COLO668 (cell line): ENCODE results near the gene GPR61.

Experiments used
- DNase-seq: peaks from one replicate; lab custom pipeline; 2025; ENCODE audit not compliant: unreplicated experiment; lab: John Stamatoyannopoulos, UW

The GPR61 gene

DNA sequence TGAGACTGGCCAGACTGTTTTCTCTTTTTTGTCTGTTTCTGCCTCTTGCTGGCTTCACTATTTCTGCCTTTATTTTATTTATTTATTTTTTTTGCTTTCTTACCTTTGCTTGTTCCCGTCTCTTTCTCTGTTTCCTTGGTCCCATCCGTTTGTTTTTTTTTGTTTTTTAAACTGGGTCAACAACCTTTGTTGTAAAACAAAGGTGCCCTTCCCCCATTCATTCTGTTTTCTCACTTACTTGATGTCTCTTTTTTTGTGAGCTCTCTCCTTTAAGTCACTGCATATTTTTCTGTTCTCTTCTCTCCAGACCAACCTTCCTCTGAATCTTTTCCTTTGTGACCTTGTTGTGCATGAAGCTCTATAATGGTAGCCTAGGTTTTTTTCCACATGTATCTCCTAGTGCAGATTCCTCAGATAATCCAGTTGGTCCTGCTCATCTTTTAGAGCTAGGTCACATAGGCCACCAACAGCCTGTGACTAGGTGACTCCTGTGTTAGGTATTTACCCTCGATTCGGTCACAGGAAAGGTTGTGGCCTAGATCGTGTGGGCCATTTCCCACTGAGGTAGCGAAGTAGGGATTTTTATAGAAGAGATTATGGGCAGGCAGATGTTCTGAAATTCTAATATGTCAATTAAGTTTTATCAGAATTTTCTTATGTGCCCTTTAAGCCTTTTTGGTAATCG, 24.7 kb downstream of the GPR61 start:
- no peak for DNase-seq

DNA sequence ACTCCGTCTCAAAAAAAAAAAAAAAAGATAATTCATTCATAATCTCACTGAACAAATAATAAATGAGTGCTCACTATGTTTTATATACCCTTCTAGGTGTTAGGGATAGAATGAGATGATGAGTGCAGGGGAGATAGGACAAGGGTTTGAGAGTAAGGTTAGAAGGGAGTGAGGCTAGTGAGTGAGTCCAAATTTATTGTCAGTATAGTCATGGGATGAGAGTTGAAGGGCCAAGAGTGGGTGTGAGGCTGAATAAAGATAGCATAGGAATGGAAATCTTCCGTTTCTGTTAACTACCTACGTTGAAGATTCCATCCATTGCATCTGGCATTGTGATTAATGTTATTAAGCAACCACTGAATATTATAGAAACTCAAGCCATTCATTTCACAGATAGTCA, 25.6 kb downstream of the GPR61 start:
- DNase-seq = no peak

DNA sequence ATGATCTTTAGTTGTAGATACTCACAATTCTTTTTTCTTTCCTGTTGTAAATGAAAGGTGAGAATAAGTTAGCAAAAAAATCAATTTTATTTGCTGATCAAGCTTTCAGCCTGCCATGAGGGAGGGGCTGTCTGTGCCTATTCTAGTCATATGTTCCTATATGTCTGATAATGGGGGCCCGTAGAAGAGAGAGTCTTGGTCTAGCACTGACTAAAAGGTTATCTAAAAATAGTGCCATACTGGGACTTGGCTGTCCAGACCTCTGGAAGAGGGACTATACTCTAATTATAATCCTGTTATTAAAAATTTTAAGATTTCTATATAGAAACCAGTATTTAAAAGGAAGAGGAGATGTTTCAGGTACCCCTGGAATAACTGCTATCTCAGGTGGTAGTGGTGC, 27.3 kb downstream of the GPR61 start:
- no peak for DNase-seq

DNA sequence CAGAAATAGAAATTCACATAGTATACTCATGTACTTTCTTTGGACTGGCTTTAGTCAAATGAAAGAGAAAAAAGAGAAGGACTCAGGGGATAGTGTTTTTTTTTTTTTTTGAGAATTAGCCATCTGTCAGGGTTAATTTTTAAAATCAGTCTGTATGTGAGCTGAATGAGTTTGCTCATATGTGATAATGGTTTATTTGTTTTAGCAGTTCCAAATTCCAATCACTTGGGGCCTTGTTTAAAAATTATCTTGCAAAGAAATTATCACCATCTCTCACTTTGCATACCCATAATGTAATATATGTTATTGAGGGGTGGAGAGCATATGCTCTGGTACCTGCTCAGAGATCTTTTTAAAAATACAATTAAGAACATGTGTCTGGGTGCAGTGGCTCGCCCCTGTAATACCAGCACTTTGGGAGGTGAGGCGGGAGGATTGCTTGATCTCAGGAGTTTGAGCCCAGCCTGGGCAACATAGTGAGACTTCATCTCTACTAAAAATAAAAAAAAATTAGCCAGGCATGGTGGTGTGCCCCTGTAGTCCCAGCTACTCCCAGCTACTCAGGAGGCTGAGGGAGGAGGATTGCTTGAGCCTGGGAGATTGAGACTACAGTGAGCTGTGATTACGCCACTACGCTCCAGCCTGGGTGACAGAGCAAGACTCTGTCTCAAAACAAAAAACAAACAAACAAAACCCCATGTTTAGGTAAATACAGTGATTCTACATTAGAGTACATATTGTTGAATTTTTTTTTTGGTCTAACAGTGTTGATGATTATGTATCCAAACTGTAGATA, 28.4 kb downstream of the GPR61 start:
- DNase-seq = no peak

DNA sequence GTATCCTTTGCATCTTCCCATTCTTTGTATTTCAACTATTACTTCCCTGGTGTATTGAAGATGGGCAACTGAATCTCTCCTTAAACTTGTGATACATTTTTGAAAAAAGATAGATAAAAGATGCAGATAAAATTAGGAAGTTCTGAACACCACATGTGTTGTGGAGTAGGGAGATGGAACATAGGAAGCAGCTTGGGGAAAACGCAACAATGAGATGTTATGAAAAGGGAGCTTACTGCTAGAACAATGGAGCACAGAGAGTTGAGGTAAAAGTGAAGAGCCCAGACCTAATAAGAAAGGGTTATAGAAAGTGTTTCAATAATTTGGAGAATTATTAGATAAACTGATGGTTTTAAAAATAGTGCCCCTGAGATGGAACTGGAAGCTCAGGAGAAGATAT, 29.7 kb downstream of the GPR61 start:
- DNase-seq = no peak

DNA sequence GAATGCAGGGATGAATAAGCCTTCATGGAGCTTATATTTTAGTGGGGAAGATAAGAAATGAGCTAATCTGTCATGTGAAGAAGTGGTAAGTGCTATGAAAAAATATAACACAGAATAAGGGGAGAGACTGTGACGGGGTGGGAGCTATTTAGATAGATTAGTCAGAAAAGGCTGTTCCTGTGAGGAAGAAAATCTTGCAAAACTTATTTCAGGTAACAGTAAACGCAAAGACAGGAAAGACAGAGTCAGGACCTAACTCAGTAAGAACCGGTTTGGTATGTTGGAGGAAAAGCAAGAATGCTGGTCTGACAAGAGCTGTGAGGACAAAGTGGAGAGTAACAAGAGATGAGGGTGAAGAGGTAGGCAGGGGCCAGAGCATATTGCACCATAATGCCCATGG, 30.7 kb downstream of the GPR61 start:
- DNase-seq = no peak

DNA sequence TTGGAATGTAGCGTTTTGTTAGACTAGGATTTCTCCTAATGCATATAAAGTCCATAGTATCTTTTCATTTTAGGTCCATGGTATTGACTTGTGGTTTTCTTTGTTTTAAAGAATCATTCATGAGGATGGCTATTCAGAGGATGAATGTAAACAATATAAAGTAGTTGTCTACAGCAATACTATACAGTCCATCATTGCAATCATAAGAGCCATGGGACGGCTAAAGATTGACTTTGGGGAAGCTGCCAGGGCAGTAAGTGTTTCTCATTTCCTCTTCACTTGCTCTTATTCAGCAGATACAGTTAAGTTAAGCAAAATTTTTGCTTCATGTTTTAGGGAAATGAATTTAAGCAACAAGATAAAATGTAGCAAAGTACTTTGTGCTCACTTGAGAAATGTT, 34.1 kb downstream of the GPR61 start:
- DNase-seq = no peak

DNA sequence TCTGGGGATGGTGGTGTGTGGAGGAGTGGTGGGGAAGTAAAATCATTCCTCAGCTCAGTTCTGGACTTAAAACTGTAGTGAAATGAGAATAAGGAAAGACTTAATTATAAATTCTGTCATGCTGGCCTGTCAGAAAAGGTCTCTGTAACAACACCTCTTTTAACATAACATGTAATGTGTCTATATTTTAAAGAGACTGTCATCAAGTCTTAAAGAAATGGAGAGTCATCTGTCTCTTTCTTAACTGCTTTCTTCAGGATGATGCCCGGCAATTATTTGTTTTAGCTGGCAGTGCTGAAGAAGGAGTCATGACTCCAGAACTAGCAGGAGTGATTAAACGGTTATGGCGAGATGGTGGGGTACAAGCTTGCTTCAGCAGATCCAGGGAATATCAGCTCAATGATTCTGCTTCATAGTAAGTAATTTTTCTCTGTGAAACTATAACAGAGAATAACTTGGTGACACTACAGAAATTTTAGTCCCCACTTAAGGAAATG, 39.3 kb downstream of the GPR61 start:
- DNase-seq = no peak

DNA sequence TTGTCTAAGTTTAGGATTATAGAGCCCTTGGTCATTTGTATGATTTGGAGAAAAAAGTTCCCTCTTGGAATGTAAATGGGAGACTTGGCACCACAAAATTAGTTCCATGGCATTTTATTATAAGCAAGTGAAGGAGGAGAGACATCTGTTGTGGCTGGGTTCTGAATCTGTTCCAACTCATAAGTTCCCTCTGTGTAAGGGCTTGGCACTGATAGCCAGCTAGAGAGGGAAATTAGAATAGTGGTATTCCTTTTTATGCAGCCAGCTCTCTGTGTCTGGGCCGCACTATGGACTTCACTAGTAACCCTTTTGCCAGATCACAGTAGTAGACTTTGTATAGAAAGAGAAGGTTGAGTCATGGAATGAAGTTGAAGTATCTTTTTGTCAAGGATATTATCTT, 39.8 kb downstream of the GPR61 start:
- no peak for DNase-seq

DNA sequence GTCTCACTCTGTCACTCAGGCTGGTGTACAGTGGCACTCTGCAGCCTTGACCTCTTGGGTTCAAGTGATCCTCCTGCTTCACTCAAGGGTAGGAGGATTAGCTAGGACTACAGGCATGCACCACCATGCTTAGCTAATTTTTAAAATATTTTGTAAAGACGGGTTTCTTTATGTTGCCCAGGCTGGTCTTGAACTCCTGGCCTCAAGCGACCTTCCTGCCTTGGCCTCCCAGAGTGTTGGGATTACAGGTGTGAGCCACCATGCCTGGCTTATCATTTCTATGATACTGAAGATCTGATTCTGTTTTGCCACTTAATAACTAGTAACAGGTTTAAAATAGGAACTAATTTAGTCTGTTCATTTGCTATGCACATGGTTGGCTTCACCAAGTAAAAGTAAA, 42.3 kb downstream of the GPR61 start:
- no peak for DNase-seq

DNA sequence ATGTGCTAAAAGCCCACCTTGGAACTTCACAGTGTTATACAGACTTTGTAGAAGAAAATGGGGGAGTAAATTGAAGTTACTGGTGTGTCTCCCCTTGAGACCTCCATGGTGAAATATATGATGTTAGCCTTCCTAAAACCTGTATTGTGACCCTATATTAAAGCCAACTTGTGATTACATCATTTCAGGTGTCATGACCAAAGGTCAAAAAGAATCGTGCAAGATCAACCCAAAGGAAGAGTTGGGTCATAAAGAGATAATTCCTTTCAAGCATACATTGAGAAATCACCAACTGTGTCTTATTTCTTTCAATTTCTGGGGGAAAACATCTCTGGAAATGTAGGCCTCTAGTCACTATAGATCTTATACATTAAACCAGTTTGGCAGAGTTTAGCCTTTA, 45.1 kb downstream of the GPR61 start:
- no peak for DNase-seq

DNA sequence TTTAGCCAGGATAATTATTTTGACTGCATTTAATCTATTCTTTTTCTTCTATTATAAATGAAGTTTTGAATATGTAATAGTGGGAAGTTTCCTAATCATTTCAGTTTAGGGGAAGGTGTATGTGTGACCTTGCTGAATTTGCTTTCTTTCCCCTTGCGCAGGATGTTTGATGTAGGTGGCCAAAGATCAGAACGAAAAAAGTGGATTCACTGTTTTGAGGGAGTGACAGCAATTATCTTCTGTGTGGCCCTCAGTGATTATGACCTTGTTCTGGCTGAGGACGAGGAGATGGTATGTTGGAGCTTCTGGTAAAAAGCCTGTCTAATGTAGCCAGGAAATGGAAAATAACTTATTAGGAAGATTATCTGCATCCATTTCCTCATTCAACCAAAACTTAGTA, 46.4 kb downstream of the GPR61 start:
- DNase-seq = no peak

DNA sequence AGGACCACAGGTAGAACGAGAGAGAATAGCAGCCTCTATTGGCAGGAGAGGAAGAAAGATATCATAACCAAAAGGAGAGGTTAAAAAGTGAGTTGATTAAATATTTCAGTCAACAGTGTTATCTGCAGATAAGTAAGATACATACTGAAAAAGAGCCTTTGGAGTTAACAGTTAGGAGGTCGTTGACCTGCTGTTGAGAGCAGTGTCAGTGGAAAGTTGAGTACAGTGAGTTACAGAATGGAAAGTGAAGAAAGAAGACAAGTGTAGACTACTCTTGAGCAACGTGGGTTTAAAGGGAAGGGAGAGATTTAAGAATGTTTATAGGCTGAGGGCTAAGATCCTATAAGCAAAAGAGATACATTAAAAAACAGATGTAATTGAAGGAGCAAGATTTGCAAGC, 49.5 kb downstream of the GPR61 start:
- DNase-seq = no peak

DNA sequence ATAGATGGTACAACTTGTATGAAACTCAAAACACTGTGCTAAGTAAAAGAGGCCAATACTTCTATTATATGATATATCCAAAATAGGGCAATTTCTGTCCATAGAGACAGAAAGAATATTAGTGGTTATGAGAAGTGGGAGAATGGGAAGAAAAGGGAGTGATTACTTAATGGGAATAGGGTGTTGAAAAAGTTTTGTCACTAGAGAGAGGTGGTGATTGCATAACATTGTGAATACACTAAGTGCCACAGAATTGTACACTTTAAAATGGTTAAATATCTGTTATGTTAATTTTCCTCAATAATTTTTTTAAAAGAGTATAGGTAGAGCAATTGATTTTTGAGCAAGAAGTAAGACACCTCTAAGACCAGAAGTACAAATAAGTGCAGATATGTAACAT, 50.0 kb downstream of the GPR61 start:
- DNase-seq = no peak

DNA sequence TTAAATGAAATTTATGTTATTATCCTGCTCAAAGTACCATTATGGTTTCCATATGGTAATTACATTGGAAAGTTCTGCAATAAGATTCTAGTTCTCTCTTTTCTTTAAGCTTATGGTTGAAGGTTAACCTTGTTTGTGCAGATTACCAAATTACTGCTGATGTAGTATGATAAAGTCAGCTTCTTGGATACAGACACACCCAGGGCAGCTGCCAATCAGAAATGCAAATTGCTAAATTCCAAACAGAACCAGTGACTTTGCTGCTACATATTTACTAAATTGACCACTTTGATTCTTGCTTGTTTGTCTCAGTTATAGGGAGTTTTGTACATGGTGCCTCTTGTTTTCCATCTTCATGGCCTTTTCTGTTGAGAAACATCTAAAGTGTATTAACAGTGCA, 53.2 kb downstream of the GPR61 start:
- no peak for DNase-seq

DNA sequence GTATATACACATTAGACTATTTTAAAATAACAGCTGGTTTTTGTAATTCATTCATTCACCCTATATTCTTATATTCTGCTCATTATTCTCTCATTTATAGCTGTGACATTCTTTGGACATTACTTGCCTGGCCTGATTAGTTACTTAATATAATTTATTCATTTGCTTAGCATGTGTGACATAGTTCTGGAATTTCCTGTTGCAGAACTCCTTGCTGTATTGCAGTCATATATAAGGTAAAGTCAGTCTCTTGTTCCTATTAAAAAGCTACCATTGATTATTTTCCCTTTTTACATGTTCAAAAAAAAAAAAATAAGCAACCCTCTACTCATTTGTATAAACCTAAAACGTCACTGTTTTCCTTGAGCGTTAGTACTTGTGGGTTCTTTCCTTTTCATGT, 55.9 kb downstream of the GPR61 start:
- no peak for DNase-seq
